H1 (cell line): ENCODE data around the gene TMEM92. TPM values are rescaled to one million over a fixed set of nuclear protein-coding genes. Genes with fewer than 3 reads are reported as not detected.

Experiments
- CTCF ChIA-PET: fragments of 300-600 bp; sonication (Branson Sonifier 250); formaldehyde crosslinking; loops from one replicate; lab custom pipeline; 2021; ENCODE audit not compliant: partially characterized antibody; lab: Charles Lee
- POLR2A ChIA-PET: fragments of 300-600 bp; sonication (Branson Sonifier 250); formaldehyde crosslinking; loops from one replicate; lab custom pipeline; 2021; ENCODE audit warnings: inconsistent platforms; ENCODE audit not compliant: partially characterized antibody; lab: Charles Lee
- DNase-seq, 2 experiments: peaks; one replicate each; pipeline versions ENCODE4 v3.0.0 to v3.0.0-alpha.2; 2010 to 2022; ENCODE audit warnings: low spot score in 2 of 2, low read depth in 1 of 2, mixed read lengths in 1 of 2
- FAIRE-seq: peaks from 2 replicates; lab custom pipeline; 2011; peaks lifted over from hg19 to GRCh38; lab: Jason Lieb, UNC
- H2AFZ ChIP-seq: 2 replicates; pipeline ENCODE4 v1.8.1; 2012; ENCODE audit warnings: low read length, inconsistent platforms
- H2AK5ac ChIP-seq: 2 replicates; pipeline ENCODE4 v1.6.1; 2013; ENCODE audit warnings: low read depth, low read length
- H2BK120ac ChIP-seq: replicated peaks from 2 replicates; pipeline ENCODE3; 2013; ENCODE audit warnings: low read depth, low read length, inconsistent platforms
- H2BK12ac ChIP-seq: 2 replicates; pipeline ENCODE4 v1.6.1; 2013; ENCODE audit warnings: low read depth, low read length
- H2BK15ac ChIP-seq: 2 replicates; pipeline ENCODE4 v1.6.1; 2013; ENCODE audit warnings: low read length
- H2BK20ac ChIP-seq: 2 replicates; pipeline ENCODE4 v1.6.1; 2013; ENCODE audit warnings: low read length
- H2BK5ac ChIP-seq: 2 replicates; pipeline ENCODE4 v1.6.1; 2013; ENCODE audit warnings: low read depth, low read length
- H3K14ac ChIP-seq: 2 replicates; pipeline ENCODE4 v1.6.1; 2013; ENCODE audit warnings: inconsistent platforms; ENCODE audit not compliant: insufficient read length
- H3K18ac ChIP-seq: 2 replicates; pipeline ENCODE4 v1.6.1; 2013; ENCODE audit warnings: low read length; ENCODE audit errors: extremely low read depth
- H3K23ac ChIP-seq: 2 replicates; pipeline ENCODE4 v1.6.1; 2013; ENCODE audit warnings: inconsistent platforms; ENCODE audit not compliant: insufficient read length
- H3K23me2 ChIP-seq: 2 replicates; pipeline ENCODE4 v1.6.1; 2013; ENCODE audit warnings: low read depth, low read length
- H3K27ac ChIP-seq: 2 replicates; pipeline ENCODE4 v1.6.1; 2011; ENCODE audit warnings: low read depth, low read length, inconsistent platforms
- H3K27me3 ChIP-seq, 4 experiments: replicated peaks in 1 of 4; 1 replicate in 1 of 4; 2 replicates in 3 of 4; pipeline versions ENCODE4 v1.6.1 to v1.8.1; 2011 to 2013; ENCODE audit warnings: low read length in 3 of 4, mild to moderate bottlenecking in 3 of 4, inconsistent platforms in 2 of 4, mixed read lengths in 2 of 4, moderate library complexity in 1 of 4; ENCODE audit not compliant: control insufficient read depth in 3 of 4, insufficient read depth in 3 of 4; ENCODE audit errors: extremely low read depth in 1 of 4
- H3K36me3 ChIP-seq, 4 experiments: 2 replicates each; pipeline versions ENCODE4 v1.6.1 to v1.8.1; 2011 to 2013; ENCODE audit warnings: mild to moderate bottlenecking in 4 of 4, low read length in 3 of 4, moderate library complexity in 2 of 4, control low read depth in 1 of 4, inconsistent platforms in 1 of 4; ENCODE audit not compliant: insufficient read depth in 4 of 4, control insufficient read depth in 2 of 4
- H3K4ac ChIP-seq: replicated peaks from 2 replicates; pipeline ENCODE3; 2013; ENCODE audit warnings: low read length, low read depth, mixed read lengths, inconsistent platforms; ENCODE audit not compliant: insufficient read length
- H3K4me1 ChIP-seq, 4 experiments: replicated peaks in 1 of 4; 1 replicate in 1 of 4; 2 replicates in 3 of 4; pipeline versions ENCODE4 v1.6.1 to v1.8.1; 2011 to 2013; ENCODE audit warnings: low read length in 3 of 4, inconsistent platforms in 2 of 4, mixed read lengths in 1 of 4; ENCODE audit not compliant: insufficient read depth in 4 of 4, control insufficient read depth in 3 of 4
- H3K4me2 ChIP-seq, 2 experiments: 2 replicates each; pipeline versions ENCODE4 v1.6.1 to v1.8.1; 2011 to 2013; ENCODE audit warnings: low read depth in 2 of 2, low read length in 2 of 2, control low read depth in 1 of 2, inconsistent platforms in 1 of 2, mild to moderate bottlenecking in 1 of 2; ENCODE audit not compliant: insufficient read depth in 1 of 2
- H3K4me3 ChIP-seq, 4 experiments: fragments of 200-600, 300-600 bp in 1 of 4; sonication (generic), shearing (Covaris generic), sonication (Bioruptor Twin) in 1 of 4; 2 replicates each; pipeline versions ENCODE4 v1.5.1 to v1.8.1; 2011 to 2016; ENCODE audit warnings: low read length in 4 of 4, low read depth in 3 of 4, control low read depth in 2 of 4, inconsistent platforms in 2 of 4, mild to moderate bottlenecking in 2 of 4, mixed read lengths in 1 of 4, moderate library complexity in 1 of 4; ENCODE audit not compliant: insufficient read depth in 2 of 4; ENCODE audit errors: extremely low read depth in 1 of 4
- H3K56ac ChIP-seq: replicated peaks from 2 replicates; pipeline ENCODE3; 2013; ENCODE audit warnings: low read depth, mild to moderate bottlenecking, mixed read lengths, low read length, inconsistent platforms; ENCODE audit not compliant: insufficient read length
- H3K79me1 ChIP-seq: 2 replicates; pipeline ENCODE4 v1.6.1; 2013; ENCODE audit warnings: low read depth, low read length, control low read depth
- H3K79me2 ChIP-seq, 2 experiments: 2 replicates each; pipeline versions ENCODE4 v1.6.1 to v1.8.1; 2012 to 2013; ENCODE audit warnings: low read length in 2 of 2, mild to moderate bottlenecking in 2 of 2, inconsistent platforms in 1 of 2; ENCODE audit not compliant: insufficient read depth in 2 of 2, control insufficient read depth in 1 of 2
- H3K9ac ChIP-seq, 4 experiments: replicated peaks in 1 of 4; 1 replicate in 1 of 4; 2 replicates in 3 of 4; pipeline versions ENCODE4 v1.6.1 to v1.8.1; 2011 to 2013; ENCODE audit warnings: low read depth in 3 of 4, low read length in 3 of 4, control low read depth in 2 of 4, mild to moderate bottlenecking in 2 of 4, moderate library complexity in 2 of 4, inconsistent platforms in 1 of 4; ENCODE audit errors: extremely low read depth in 1 of 4
- H3K9me3 ChIP-seq, 2 experiments: 2 replicates each; pipeline versions ENCODE4 v1.6.1 to v1.8.1; 2012 to 2013; ENCODE audit warnings: mild to moderate bottlenecking in 2 of 2, moderate library complexity in 2 of 2, control low read depth in 1 of 2, inconsistent platforms in 1 of 2, low read depth in 1 of 2, low read length in 1 of 2, mixed read lengths in 1 of 2; ENCODE audit not compliant: insufficient read depth in 2 of 2
- H4K20me1 ChIP-seq, 2 experiments: replicated peaks in 1 of 2; 2 replicates each; pipeline versions ENCODE3 to v1.8.1; 2011 to 2013; ENCODE audit warnings: inconsistent platforms in 2 of 2, low read length in 2 of 2, mild to moderate bottlenecking in 1 of 2; ENCODE audit not compliant: insufficient read depth in 2 of 2, control insufficient read depth in 1 of 2
- H4K5ac ChIP-seq: 2 replicates; pipeline ENCODE4 v1.6.1; 2013; ENCODE audit warnings: low read length, low read depth, mixed read lengths, inconsistent platforms; ENCODE audit not compliant: insufficient read length
- H4K8ac ChIP-seq: 2 replicates; pipeline ENCODE4 v1.8.0; 2013; ENCODE audit warnings: mild to moderate bottlenecking, moderate library complexity, low read length, inconsistent platforms; ENCODE audit not compliant: insufficient read depth; ENCODE audit errors: extremely low read depth
- H4K91ac ChIP-seq: replicated peaks from 2 replicates; pipeline ENCODE3; 2013; ENCODE audit warnings: low read length, mixed read lengths, inconsistent platforms; ENCODE audit not compliant: insufficient read length
- CHD1 ChIP-seq: IDR thresholded peaks from 2 replicates; pipeline ENCODE4 v1.6.1; 2012; ENCODE audit warnings: low read depth, low read length, improper control_type of control experiment
- CHD2 ChIP-seq: IDR thresholded peaks from 2 replicates; pipeline ENCODE4 v1.6.1; 2012; ENCODE audit warnings: low read length, improper control_type of control experiment
- KDM1A ChIP-seq: fragments of 200-600, 300-600 bp; sonication (generic); IDR thresholded peaks from 2 replicates; pipeline ENCODE4 v1.7.1; 2016; ENCODE audit warnings: mild to moderate bottlenecking, low read length, borderline replicate concordance
- KDM5A ChIP-seq: fragments of 200-600 bp; IDR thresholded peaks from 2 replicates; pipeline ENCODE4 v1.7.1; 2012; ENCODE audit warnings: mild to moderate bottlenecking, low read length, inconsistent platforms, mixed read lengths
- MAFK ChIP-seq: IDR thresholded peaks from 2 replicates; pipeline ENCODE4 v1.6.1; 2012; ENCODE audit warnings: low read depth, mild to moderate bottlenecking, improper control_type of control experiment, low read length
- NRF1 ChIP-seq: IDR thresholded peaks from 2 replicates; pipeline ENCODE4 v1.6.1; 2011; ENCODE audit warnings: mild to moderate bottlenecking, low read depth, low read length, improper control_type of control experiment
- POLR2AphosphoS5 ChIP-seq: IDR thresholded peaks from 2 replicates; pipeline ENCODE4 v1.6.1; 2011; ENCODE audit warnings: low read depth, low read length
- RBBP5 ChIP-seq: IDR thresholded peaks from 2 replicates; pipeline ENCODE4 v1.7.1; 2012; ENCODE audit warnings: low read depth, mild to moderate bottlenecking, inconsistent platforms, low read length, moderate library complexity, borderline replicate concordance
- SIRT6 ChIP-seq: IDR thresholded peaks from one replicate; pipeline ENCODE4 v1.7.1; 2012; ENCODE audit warnings: low read length, inconsistent platforms
- SIX5 ChIP-seq: IDR thresholded peaks from 2 replicates; pipeline ENCODE4 v1.6.1; 2011; ENCODE audit warnings: mild to moderate bottlenecking, low read depth, low read length
- SP2 ChIP-seq: IDR thresholded peaks from 2 replicates; pipeline ENCODE4 v1.6.1; 2012; ENCODE audit warnings: mild to moderate bottlenecking, low read length, inconsistent platforms
- SP4 ChIP-seq: IDR thresholded peaks from 2 replicates; pipeline ENCODE4 v1.6.1; 2012; ENCODE audit warnings: low read length, inconsistent platforms
- SRF ChIP-seq: IDR thresholded peaks from 2 replicates; pipeline ENCODE4 v1.6.1; 2011; ENCODE audit warnings: mild to moderate bottlenecking, low read depth, low read length, moderate library complexity
- TEAD4 ChIP-seq: IDR thresholded peaks from 2 replicates; pipeline ENCODE4 v1.6.1; 2012; ENCODE audit warnings: low read depth, low read length, inconsistent platforms, mixed read lengths
- WGBS, 2 experiments: shearing (Covaris generic) in 1 of 2; methylation state at CpG; one replicate each; pipeline versions ENCODE4 v1.1.6 to v1.1.7; 2013 to 2015; ENCODE audit warnings: low lambda C conversion rate in 2 of 2, mixed read lengths in 2 of 2, inconsistent platforms in 1 of 2, low coverage in 1 of 2, missing lambda C conversion rate in 1 of 2; ENCODE audit not compliant: insufficient replicate concordance in 2 of 2, insufficient coverage in 1 of 2, insufficient read length in 1 of 2; ENCODE audit errors: extremely low coverage in 1 of 2, missing lambda C conversion rate in 1 of 2; 5-methylcytosine and 5-hydroxymethylcytosine counted together
- polyA plus RNA-seq, 7 experiments: library from polyadenylated mRNA; depleted of rRNA in 3 of 7; stranded (reverse) in 5 of 7; unstranded in 2 of 7; fragments of >200 nt in 5 of 7; fragments of 200-250 nt in 2 of 7; gene quantifications; 1 replicate in 5 of 7; 2 replicates in 1 of 7; 4 replicates in 1 of 7; pipeline versions ENCODE4 v1.2.1 to v1.2.3, GENCODE V29; 2011 to 2013; ENCODE audit warnings: missing spikeins in 2 of 7, mixed read lengths in 2 of 7
- total RNA-seq: library from RNA; stranded (reverse); fragmentation: NEBNext Ultra II Directional; extraction: Animal tissue kit (Norgen Biotek cat#: 25700); gene quantifications from 2 replicates; pipeline ENCODE4 v1.2.1, GENCODE V29; 2021

Gene TMEM92
- total and polyA plus RNA-seq, 2 of the 8 experiments (the other 6 are each of a cell fraction or from before 2014, with no cell fraction given) = 11.9 to 24.8 TPM

DNA sequence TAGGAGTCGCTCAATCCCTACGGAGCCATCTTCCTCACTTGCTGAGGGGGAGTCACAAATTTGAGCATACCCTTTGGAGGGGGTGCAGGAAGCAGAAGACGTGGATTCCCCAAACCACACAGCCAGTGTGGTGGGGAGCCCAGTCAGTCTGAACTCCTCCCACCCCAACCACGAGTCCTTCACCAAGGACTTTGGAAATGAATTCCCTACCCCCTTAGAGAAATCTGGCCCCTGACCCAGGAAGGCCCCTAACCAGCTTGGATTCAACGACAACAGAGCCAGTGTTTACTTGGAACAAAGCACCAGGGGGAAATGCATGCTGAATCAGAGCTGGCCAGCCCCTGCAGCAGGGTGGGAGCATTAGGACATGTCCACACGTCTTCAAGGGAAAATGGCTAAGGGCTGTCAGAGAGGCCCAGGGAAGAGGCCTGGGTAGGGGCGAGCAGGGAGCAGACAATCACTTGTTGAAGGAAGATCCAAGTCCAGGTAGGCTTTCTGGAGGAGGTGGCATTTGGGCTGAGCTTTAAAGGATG is 5.5 kb upstream of the TMEM92 start:
- CTCF ChIA-PET = interaction anchor here (1.0 to 41.5 kb wide), 17 partner anchors 12 to 145 kb away, joined by 3 to 1349 read pairs (median 7); partner anchors contain the start of genes COL1A1, LRRC59 and SGCA
- H3K4ac ChIP-seq = no peak overlapping the region
- no peak overlapping the region for H4K5ac ChIP-seq
- no peaks in the 10 kb centered on the region for H4K20me1 ChIP-seq
- H3K36me3 ChIP-seq = no peaks in the 10 kb centered on the region
- no peak overlapping the region for H3K9ac ChIP-seq
- H2AFZ ChIP-seq = no peak overlapping the region
- H3K18ac ChIP-seq = no peak overlapping the region; the same call in 1 of the 2 replicates
- peaks cover 0 to 12% (median 5%) of the 10 kb centered on the region in 4 experiments; a peak in 4 of 7 replicates for H3K27me3 ChIP-seq
- H2AK5ac ChIP-seq = 0 out of 2 replicates have a peak overlapping the region, but pooled peaks have one; percentile 24
- H3K4me2 ChIP-seq = no peak overlapping the region
- H3K4me3 ChIP-seq = no peak overlapping the region
- H4K8ac ChIP-seq = no peak overlapping the region
- no peak overlapping the region for H2BK20ac ChIP-seq
- POLR2A ChIA-PET = interaction anchor here (4.1 kb wide), 1 partner anchor 67 kb away, joined by 20 read pairs; the partner anchor contains the start of gene COL1A1
- H2BK12ac ChIP-seq = no peak overlapping the region
- H3K79me2 ChIP-seq = no peaks in the 10 kb centered on the region
- FAIRE-seq (no peak), DNase-seq (peak in 1 of 2 experiments; percentile 34)
- no peak overlapping the region for H3K27ac ChIP-seq
- H4K91ac ChIP-seq = no peak overlapping the region
- H3K23me2 ChIP-seq = peaks cover 5% of the 10 kb centered on the region; the same call in 1 of the 2 replicates
- H3K9me3 ChIP-seq = no peaks in the 10 kb centered on the region
- no peak overlapping the region for H2BK5ac ChIP-seq
- 0 out of 2 replicates have a peak, but pooled peaks cover 3% of the 10 kb centered on the region for H3K79me1 ChIP-seq
- no peak overlapping the region for H3K23ac ChIP-seq
- no peak overlapping the region for H2BK120ac ChIP-seq
- no peak overlapping the region for H2BK15ac ChIP-seq
- peaks cover 2 to 33% (median 23%) of the 10 kb centered on the region in 4 experiments for H3K4me1 ChIP-seq
- no peak overlapping the region for H3K56ac ChIP-seq
- WGBS, 2 experiments = 86% methylated on average over 7 of the region's 7 CpGs; no CpG with 5 or more reads in 1 of the 2 experiments
- TF ChIP-seq TEAD4 = no peak
- no peak for TF ChIP-seq KDM5A
- TF ChIP-seq MAFK = no peak
- TF ChIP-seq SRF = no peak
- no peak for TF ChIP-seq SIRT6
- no peak for TF ChIP-seq POLR2AphosphoS5
- no peak for TF ChIP-seq RBBP5
- TF ChIP-seq KDM1A = no peak
- no peak for TF ChIP-seq SP2
- TF ChIP-seq SIX5 = no peak
- no peak for TF ChIP-seq NRF1
- no peak for TF ChIP-seq CHD2
- no peak for TF ChIP-seq SP4
- TF ChIP-seq CHD1 = no peak
- H3K14ac ChIP-seq = no peak overlapping the region
